Cardiac muscle cell (in vitro differentiated cells and primary cell): ENCODE measurements around the gene SENP3. TPM values are rescaled to one million over a fixed set of nuclear protein-coding genes. Genes with fewer than 3 reads are reported as not detected.

ENCODE experiments used
- DNase-seq, 2 donors: peaks; one replicate each; pipeline versions ENCODE4 v3.0.0 to v3.0.0-alpha.2; 2010 to 2017; ENCODE audit warnings: low read depth in 1 of 2, low spot score in 1 of 2
- H3K27ac ChIP-seq: fragments of 200-600 bp; sonication (generic); 2 replicates; pipeline ENCODE4 v1.5.1; 2016
- H3K27me3 ChIP-seq: fragments of 200-600 bp; sonication (generic); 2 replicates; pipeline ENCODE4 v1.6.0; 2016; ENCODE audit warnings: control low read depth
- H3K36me3 ChIP-seq: fragments of 200-600 bp; sonication (generic); 2 replicates; pipeline ENCODE4 v1.5.1; 2016; ENCODE audit warnings: control low read depth
- H3K4me1 ChIP-seq: fragments of 200-600 bp; sonication (generic); 2 replicates; pipeline ENCODE4 v1.8.1; 2017; ENCODE audit warnings: low read depth, mild to moderate bottlenecking, mixed run types
- H3K4me3 ChIP-seq: fragments of 200-600 bp; sonication (generic); 2 replicates; pipeline ENCODE4 v1.5.1; 2016; ENCODE audit warnings: mild to moderate bottlenecking
- H3K9me3 ChIP-seq: fragments of 200-600 bp; sonication (generic); 2 replicates; pipeline ENCODE4 v1.5.1; 2017; ENCODE audit warnings: low read depth, mild to moderate bottlenecking, control low read depth
- polyA plus RNA-seq: library from polyadenylated mRNA; unstranded; fragments of >200 nt; fragmentation: Nextera tagmentation; extraction: Ambion mirVana; gene quantifications from 2 replicates; pipeline ENCODE4 v1.2.1, GENCODE V29; 2016
- total RNA-seq: library from RNA; depleted of rRNA; stranded (reverse); fragments of >200 nt; gene quantifications from 2 replicates; pipeline ENCODE4 v1.2.3, GENCODE V29; 2016
- TF ChIP-seq, protein P1 (sequence below): IDR thresholded peaks from 2 replicates; pipeline ENCODE4 v1.5.1; 2012; ENCODE audit warnings: low read depth, mild to moderate bottlenecking, low read length

SENP3 gene
- total and polyA plus RNA-seq, 2 experiments from 2014 or later = 45.0 to 78.9 TPM

GRCh38 chr17:7579834-7580603 lies 18.3 kb downstream of the SENP3 start:
- H3K27ac ChIP-seq = peak overlapping the region; percentile 83
- H3K4me1 ChIP-seq = peaks cover 16% of the 10 kb centered on the region
- DNase-seq = no peak
- no peaks in the 10 kb centered on the region for H3K9me3 ChIP-seq
- TF ChIP-seq, protein P1, sequence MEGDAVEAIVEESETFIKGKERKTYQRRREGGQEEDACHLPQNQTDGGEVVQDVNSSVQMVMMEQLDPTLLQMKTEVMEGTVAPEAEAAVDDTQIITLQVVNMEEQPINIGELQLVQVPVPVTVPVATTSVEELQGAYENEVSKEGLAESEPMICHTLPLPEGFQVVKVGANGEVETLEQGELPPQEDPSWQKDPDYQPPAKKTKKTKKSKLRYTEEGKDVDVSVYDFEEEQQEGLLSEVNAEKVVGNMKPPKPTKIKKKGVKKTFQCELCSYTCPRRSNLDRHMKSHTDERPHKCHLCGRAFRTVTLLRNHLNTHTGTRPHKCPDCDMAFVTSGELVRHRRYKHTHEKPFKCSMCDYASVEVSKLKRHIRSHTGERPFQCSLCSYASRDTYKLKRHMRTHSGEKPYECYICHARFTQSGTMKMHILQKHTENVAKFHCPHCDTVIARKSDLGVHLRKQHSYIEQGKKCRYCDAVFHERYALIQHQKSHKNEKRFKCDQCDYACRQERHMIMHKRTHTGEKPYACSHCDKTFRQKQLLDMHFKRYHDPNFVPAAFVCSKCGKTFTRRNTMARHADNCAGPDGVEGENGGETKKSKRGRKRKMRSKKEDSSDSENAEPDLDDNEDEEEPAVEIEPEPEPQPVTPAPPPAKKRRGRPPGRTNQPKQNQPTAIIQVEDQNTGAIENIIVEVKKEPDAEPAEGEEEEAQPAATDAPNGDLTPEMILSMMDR = no peak
- peaks cover 45% of the 10 kb centered on the region for H3K36me3 ChIP-seq
- H3K27me3 ChIP-seq = no peaks in the 10 kb centered on the region
- H3K4me3 ChIP-seq = no peak overlapping the region

DNA sequence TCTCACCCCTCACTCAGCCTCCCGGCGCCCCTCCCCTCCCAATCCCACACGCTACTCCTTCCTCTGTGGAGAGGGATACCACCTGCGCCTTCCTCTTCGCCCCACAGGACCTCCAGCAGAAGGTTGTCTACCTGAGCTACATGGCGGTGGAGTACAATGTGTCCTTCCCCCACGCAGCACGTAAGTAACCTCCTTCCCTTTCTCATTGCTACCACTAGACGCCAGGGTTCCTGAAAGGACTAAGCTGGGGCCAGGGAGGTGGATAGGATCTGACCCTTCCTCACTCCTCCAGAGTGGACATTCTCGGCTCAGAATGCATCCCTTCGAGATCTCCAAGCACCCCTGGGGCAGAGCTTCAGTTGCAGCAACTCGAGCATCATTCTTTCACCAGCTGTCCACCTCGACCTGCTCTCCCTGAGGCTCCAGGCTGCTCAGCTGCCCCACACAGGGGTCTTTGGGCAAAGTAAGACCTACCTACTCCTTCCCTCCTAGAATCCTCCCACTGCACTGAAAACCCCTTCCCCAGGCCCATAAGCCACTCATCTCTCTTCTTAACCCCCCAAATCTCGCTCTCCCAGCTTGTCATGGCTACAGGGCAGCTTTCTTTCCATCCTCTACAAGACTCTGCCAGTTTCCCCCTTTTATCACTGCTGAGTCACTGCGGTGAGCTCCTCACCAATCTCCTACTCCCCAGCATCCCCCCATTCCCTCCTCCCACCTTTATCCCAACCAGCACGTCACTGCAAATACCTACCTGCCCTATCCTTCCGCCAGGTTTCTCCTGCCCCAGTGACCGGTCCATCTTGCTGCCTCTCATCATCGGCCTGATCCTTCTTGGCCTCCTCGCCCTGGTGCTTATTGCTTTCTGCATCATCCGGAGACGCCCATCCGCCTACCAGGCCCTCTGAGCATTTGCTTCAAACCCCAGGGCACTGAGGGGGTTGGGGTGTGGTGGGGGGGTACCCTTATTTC lies 19.2 kb downstream of the SENP3 start:
- Histone ChIP-seq H3K9me3 (no peaks in the 10 kb centered on the region), H3K36me3 (peaks cover 36% of the 10 kb centered on the region), H3K4me1 (peaks cover 16% of the 10 kb centered on the region), H3K27me3 (no peaks in the 10 kb centered on the region), H3K27ac (peak overlapping the region; percentile 83), H3K4me3 (no peak overlapping the region)
- TF ChIP-seq, protein P1 = no peak
- no peak for DNase-seq

DNA sequence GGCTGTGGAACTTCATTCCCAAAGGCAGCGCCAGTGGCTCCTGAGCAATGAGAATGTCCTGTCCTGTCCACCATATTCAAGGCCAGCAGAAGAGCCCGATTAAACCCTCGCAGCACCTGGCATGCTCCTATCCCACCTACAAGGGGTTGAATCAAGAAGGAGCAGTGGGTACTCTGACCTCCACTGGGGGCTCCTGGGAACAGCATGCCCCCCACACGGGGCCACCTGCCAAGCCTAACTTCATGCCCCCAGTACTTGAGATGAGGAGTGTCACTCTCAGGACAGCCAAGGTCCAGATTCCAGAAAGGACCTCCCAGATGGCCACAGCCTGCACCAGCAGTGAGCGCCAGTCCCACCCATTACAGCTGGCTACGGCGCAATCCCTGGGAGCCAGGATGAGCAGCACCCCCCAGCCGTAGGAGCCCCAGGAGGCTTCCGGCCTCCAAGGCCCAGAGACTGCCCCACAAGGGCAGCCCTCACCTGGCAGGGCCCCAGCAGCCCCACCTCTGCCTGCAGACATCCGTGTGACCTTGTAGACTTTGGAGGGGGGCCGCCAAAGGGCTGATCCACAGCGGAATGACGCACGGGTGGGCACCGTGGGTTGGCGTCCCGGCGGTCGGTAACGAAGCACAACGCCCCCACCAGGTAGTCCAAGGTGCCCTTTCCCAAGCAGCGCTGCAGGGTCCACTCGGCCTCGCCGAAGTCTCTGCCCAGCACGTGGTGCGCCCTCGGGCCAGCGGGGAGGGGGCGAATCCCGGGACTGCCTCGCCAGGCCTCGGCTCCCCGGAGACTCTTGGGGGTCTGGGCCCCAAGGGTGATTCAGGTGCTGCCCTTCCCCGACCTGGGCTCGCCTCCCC lies 20.9 kb downstream of the SENP3 start:
- no peak overlapping the region for H3K4me3 ChIP-seq
- no peaks in the 10 kb centered on the region for H3K9me3 ChIP-seq
- DNase-seq = no peak
- no peaks in the 10 kb centered on the region for H3K27me3 ChIP-seq
- H3K4me1 ChIP-seq = peaks cover 16% of the 10 kb centered on the region
- H3K27ac ChIP-seq = peak overlapping the region; percentile 97
- TF ChIP-seq, protein P1 = no peak
- H3K36me3 ChIP-seq = peaks cover 18% of the 10 kb centered on the region

GRCh38 chr17:7583253-7584109 lies 21.8 kb downstream of the SENP3 start, which contains the start of gene MPDU1:
TSS of gene MPDU1 (plus strand) at chr17:7583852. CDS start at chr17:7583863, 11 bp downstream.
- DNase-seq = peak; percentile 97 to 99
- TF ChIP-seq, protein P1 = no peak
- Histone ChIP-seq H3K4me1 (peaks cover 16% of the 10 kb centered on the region), H3K9me3 (no peaks in the 10 kb centered on the region), H3K27me3 (no peaks in the 10 kb centered on the region), H3K4me3 (peak within 1 kb of the TSS; percentile 64), H3K27ac (peak within 1 kb of the TSS; percentile 97), H3K36me3 (peaks cover 10% of the 10 kb centered on the region)
